Esophagus muscularis mucosa (tissue), 4 donors: ENCODE measurements around the gene PAM. TPM values are rescaled to one million over a fixed set of nuclear protein-coding genes. Genes with fewer than 3 reads are reported as not detected.

ENCODE experiments used
- DNase-seq: peaks from one replicate; pipeline ENCODE4 v3.0.0-alpha.2; 2017; ENCODE audit errors: extremely low spot score
- H3K27ac ChIP-seq, 4 donors: fragments of 200-600 bp; sonication (generic); replicated peaks in 1 of 4; 1 replicate in 3 of 4; 2 replicates in 1 of 4; pipeline ENCODE4 v1.5.1; 2016 to 2019; ENCODE audit warnings: mild to moderate bottlenecking in 1 of 4
- H3K27me3 ChIP-seq, 4 donors: fragments of 200-600 bp; sonication (generic); one replicate each; pipeline versions ENCODE4 v1.5.1 to v1.6.0; 2016 to 2019
- H3K36me3 ChIP-seq, 4 donors: fragments of 200-600 bp; sonication (generic); one replicate each; pipeline ENCODE4 v1.5.1; 2016 to 2019
- H3K4me1 ChIP-seq, 4 donors: fragments of 200-600 bp; sonication (generic); one replicate each; pipeline ENCODE4 v1.5.1; 2016 to 2019
- H3K4me3 ChIP-seq, 4 donors: fragments of 200-600 bp; sonication (generic); 1 replicate in 2 of 4; 2 replicates in 2 of 4; pipeline ENCODE4 v1.5.1; 2016 to 2019; ENCODE audit warnings: mild to moderate bottlenecking in 4 of 4, moderate library complexity in 1 of 4
- H3K9me3 ChIP-seq, 4 donors: fragments of 200-600 bp; sonication (generic); 1 replicate in 3 of 4; 2 replicates in 1 of 4; pipeline ENCODE4 v1.5.1; 2016 to 2019
- CTCF ChIP-seq, 3 experiments: fragments of 200-600 bp in 2 of 3; fragments of 450-650 bp in 1 of 3; sonication (generic) in 2 of 3; IDR thresholded peaks; one replicate each; pipeline ENCODE4 v1.5.1; 2017 to 2019; ENCODE audit warnings: antibody characterized with exemption in 3 of 3, mild to moderate bottlenecking in 2 of 3, moderate library complexity in 1 of 3
- EP300 ChIP-seq: sonication (generic); formaldehyde crosslinking; IDR thresholded peaks from one replicate; pipeline ENCODE4 v1.6.1; 2017; ENCODE audit warnings: antibody characterized with exemption
- POLR2A ChIP-seq: fragments of 450-650 bp; IDR thresholded peaks from one replicate; pipeline ENCODE4 v1.6.1; 2017; ENCODE audit warnings: antibody characterized with exemption, moderate library complexity, mild to moderate bottlenecking, low read depth
- POLR2AphosphoS5 ChIP-seq, 2 donors: sonication (generic); formaldehyde crosslinking; IDR thresholded peaks; one replicate each; pipeline ENCODE4 v1.6.1; 2017; ENCODE audit warnings: antibody characterized with exemption in 2 of 2
- WGBS: methylation state at CpG from one replicate; pipeline ENCODE4 v1.1.5; 2018; 5-methylcytosine and 5-hydroxymethylcytosine counted together
- intact Hi-C: fragments of 100-400 bp; cut with DNase I; formaldehyde crosslinking; loops from one replicate; pipeline ENCODE4 v1.15.1; 2023
- total RNA-seq, 4 donors: library from RNA; depleted of rRNA; stranded (reverse); fragments of >200 nt; gene quantifications; one replicate each; pipeline versions ENCODE4 v1.1.0 to v1.2.1, GENCODE V29; 2016

Gene PAM
- total RNA-seq, 4 donors from 2014 or later: 212 to 250 (median 227) TPM

- Histone ChIP-seq H3K36me3 (no peaks in the 10 kb centered on the region), H3K4me3 (no peak overlapping the region), H3K4me1 (peaks cover 39 to 51% (median 47%) of the 10 kb centered on the region in 4 donors), H3K27me3 (no peaks in the 10 kb centered on the region), H3K27ac (no peak overlapping the region), H3K9me3 (no peaks in the 10 kb centered on the region)
- TF ChIP-seq POLR2A: no peak
- TF ChIP-seq CTCF (IDR thresholded peaks at IDR 0.05): no peak
- TF ChIP-seq EP300: no peak
- no peak for TF ChIP-seq POLR2AphosphoS5 (IDR thresholded peaks at IDR 0.05)
- no peak for DNase-seq
- intact Hi-C loops: no loop called here
- 90% methylated on average over 5 of the region's 5 CpGs for WGBS
Observed at GRCh38 chr5:102763734-102764133, 8.6 kb downstream of the PAM start.

- no peak overlapping the region for H3K4me3 ChIP-seq
- H3K4me1 ChIP-seq: peaks cover 38 to 44% (median 40%) of the 10 kb centered on the region in 4 donors
- no peak for TF ChIP-seq POLR2A
- no peak for TF ChIP-seq EP300
- no peak for TF ChIP-seq POLR2AphosphoS5 (IDR thresholded peaks at IDR 0.05)
- TF ChIP-seq CTCF (IDR thresholded peaks at IDR 0.05): no peak
- H3K9me3 ChIP-seq: no peaks in the 10 kb centered on the region
- 87% methylated on average over 7 of the region's 7 CpGs for WGBS
- H3K27me3 ChIP-seq: no peaks in the 10 kb centered on the region
- intact Hi-C loops: no loop called here
- DNase-seq: no peak
- H3K36me3 ChIP-seq: no peaks in the 10 kb centered on the region
- H3K27ac ChIP-seq: no peak overlapping the region
Observed at GRCh38 chr5:102764381-102765004, 9.4 kb downstream of the PAM start.

GRCh38 chr5:102765350-102765749, 10.2 kb downstream of the PAM start:
- Histone ChIP-seq H3K27ac (no peak overlapping the region), H3K4me3 (no peak overlapping the region), H3K36me3 (no peaks in the 10 kb centered on the region), H3K9me3 (no peaks in the 10 kb centered on the region), H3K4me1 (peaks cover 29 to 35% (median 32%) of the 10 kb centered on the region in 4 donors), H3K27me3 (no peaks in the 10 kb centered on the region)
- intact Hi-C loops: no loop called here
- TF ChIP-seq POLR2AphosphoS5 (IDR thresholded peaks at IDR 0.05): no peak
- TF ChIP-seq POLR2A: no peak
- no peak for TF ChIP-seq EP300
- TF ChIP-seq CTCF (IDR thresholded peaks at IDR 0.05): no peak
- 88% methylated on average over 3 of the region's 3 CpGs for WGBS
- DNase-seq: no peak

GRCh38 chr5:102766295-102767090, 11.4 kb downstream of the PAM start:
- no peak overlapping the region for H3K27ac ChIP-seq
- H3K27me3 ChIP-seq: no peaks in the 10 kb centered on the region
- TF ChIP-seq POLR2AphosphoS5 (IDR thresholded peaks at IDR 0.05): no peak
- no peak for TF ChIP-seq CTCF (IDR thresholded peaks at IDR 0.05)
- TF ChIP-seq EP300: no peak
- no peak for TF ChIP-seq POLR2A
- no peaks in the 10 kb centered on the region for H3K36me3 ChIP-seq
- DNase-seq: no peak
- WGBS: 100% methylated on average over 2 of the region's 4 CpGs
- intact Hi-C loops: no loop called here
- H3K4me3 ChIP-seq: no peak overlapping the region
- no peaks in the 10 kb centered on the region for H3K9me3 ChIP-seq
- peaks cover 22 to 32% (median 27%) of the 10 kb centered on the region in 4 donors for H3K4me1 ChIP-seq
